ENCODE results near the gene GGCT.

Gene GGCT

DNA sequence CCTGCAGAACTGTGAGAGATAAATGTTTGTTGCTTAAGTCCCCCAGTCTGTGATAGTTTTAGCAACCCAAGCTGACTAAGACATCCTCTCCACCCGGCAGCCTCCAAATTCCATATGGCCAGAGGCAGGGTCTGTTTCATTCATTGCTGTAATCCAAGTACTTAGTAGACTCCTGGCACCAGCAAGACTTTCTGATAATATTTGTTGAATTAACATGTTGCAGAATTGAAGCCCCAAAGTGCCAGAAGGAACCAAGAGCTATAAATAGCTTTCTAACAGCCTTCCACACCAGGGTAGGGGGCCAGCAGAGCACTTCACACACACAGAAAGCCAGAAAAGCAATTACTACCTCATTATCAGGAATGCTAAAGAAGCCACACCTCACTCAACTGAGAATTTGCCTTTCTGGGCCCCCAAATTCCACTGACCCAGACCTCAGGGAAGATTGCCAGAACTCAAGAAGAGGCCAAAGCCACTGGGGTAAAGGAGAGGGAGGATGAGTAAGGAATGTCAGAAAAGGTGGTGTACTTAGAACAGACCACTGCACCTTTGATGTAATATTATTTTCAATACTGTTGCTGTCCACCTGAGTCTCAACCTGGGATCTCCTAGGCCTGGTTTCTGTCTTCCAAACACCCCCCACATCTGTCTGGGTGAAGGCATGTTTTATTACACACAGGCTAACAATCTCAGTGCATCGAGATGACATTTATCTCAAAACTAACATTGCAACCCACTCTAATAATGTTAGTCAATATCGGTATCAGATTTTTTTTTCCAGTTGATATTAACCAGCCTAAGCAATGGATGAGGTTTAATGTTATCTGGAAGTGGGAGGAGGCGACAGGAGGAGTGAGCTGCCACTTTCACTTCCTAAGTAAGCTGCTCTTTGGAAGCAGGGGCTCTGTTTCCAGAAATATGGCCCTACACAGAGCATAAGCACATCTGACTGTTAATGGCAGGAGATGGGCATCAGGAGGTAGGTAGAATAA is 31.5 kb downstream of the GGCT start:
- no peaks in the 10 kb centered on the region for H3K36me3 ChIP-seq (replicated peaks; ENCODE audit: insufficient read depth, low read length)
- no peaks in the 10 kb centered on the region for H3K4me1 ChIP-seq (ENCODE audit: low read length)
- H3F3A ChIP-seq (ENCODE audit: insufficient read depth, low read length) = no peaks in the 10 kb centered on the region
- H2AFZ ChIP-seq (ENCODE audit: low read length) = no peak overlapping the region
- DNase-seq = no peak
- no peaks in the 10 kb centered on the region for H4K20me1 ChIP-seq (ENCODE audit: insufficient read depth, low read length)
- no peak overlapping the region for H3K9ac ChIP-seq (ENCODE audit: low read length)
- no peaks in the 10 kb centered on the region for H3K9me2 ChIP-seq (replicated peaks; ENCODE audit: insufficient read depth, low read length)
- H3K9me3 ChIP-seq (replicated peaks; ENCODE audit: insufficient read depth, low read length) = no peaks in the 10 kb centered on the region
- H3K27me3 ChIP-seq (replicated peaks; ENCODE audit: insufficient read depth, low read length) = no peaks in the 10 kb centered on the region
- TF ChIP-seq EZH2 (optimal IDR thresholded peaks at IDR 0.05; ENCODE audit: low read depth, low read length) (no peak), CTCF (IDR thresholded peaks at IDR 0.05; ENCODE audit: low read length) (no peak), EZH2phosphoT487 (IDR thresholded peaks at IDR 0.05; ENCODE audit: low read length) (no peak)
- no peaks in the 10 kb centered on the region for H3K79me2 ChIP-seq (ENCODE audit: low read length)
- H3K27ac ChIP-seq (ENCODE audit: low read length) = no peak overlapping the region
- H3K4me3 ChIP-seq (ENCODE audit: low read length) = no peak overlapping the region
- no peak overlapping the region for H3K4me2 ChIP-seq (ENCODE audit: low read depth, low read length)

DNA sequence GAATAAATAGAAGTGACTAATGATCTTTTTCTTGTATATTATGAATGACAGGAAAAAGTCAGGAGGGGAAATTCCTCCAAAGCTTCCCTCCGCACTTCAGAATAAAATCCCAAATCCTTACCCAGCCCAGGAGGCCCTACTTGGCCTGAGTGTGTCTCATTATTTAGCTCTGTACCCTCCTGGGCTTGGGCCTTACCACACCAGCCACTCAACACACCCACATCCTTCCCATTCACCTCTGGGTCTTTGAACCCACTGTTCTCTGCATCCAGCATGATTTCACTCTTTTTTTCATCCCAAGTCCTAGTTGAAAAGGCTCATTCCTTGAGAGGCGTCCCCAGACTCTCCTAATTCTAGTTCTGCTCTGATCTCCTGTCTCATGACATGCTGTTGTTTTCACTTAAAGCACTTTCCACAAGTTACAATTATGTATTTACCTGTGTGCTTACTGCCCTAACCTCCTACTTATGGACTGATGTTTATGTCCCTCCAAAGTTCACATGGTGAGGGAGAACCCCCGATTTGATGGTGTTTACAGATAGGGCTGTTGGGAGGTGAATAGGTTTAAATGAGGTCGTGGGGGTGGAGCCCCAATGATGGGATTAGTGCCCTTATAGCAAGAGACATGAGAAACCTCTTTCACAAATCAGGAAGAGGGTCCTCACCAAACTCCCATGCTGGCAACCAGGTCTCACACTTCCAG is 32.4 kb downstream of the GGCT start:
- TF ChIP-seq EZH2 (optimal IDR thresholded peaks at IDR 0.05; ENCODE audit: low read depth, low read length) = no peak
- TF ChIP-seq EZH2phosphoT487 (IDR thresholded peaks at IDR 0.05; ENCODE audit: low read length) = no peak
- TF ChIP-seq CTCF (IDR thresholded peaks at IDR 0.05; ENCODE audit: low read length) = no peak
- Histone ChIP-seq H3K4me1 (ENCODE audit: low read length) (no peaks in the 10 kb centered on the region), H3F3A (ENCODE audit: insufficient read depth, low read length) (no peaks in the 10 kb centered on the region)

GRCh38 chr7:30471205-30471604 is 33.4 kb downstream of the GGCT start:
- Histone ChIP-seq H3K36me3 (replicated peaks; ENCODE audit: insufficient read depth, low read length) (no peaks in the 10 kb centered on the region), H3K4me2 (ENCODE audit: low read depth, low read length) (no peak overlapping the region), H4K20me1 (ENCODE audit: insufficient read depth, low read length) (no peaks in the 10 kb centered on the region), H3K27me3 (replicated peaks; ENCODE audit: insufficient read depth, low read length) (no peaks in the 10 kb centered on the region), H3K4me3 (ENCODE audit: low read length) (no peak overlapping the region), H3K4me1 (ENCODE audit: low read length) (no peaks in the 10 kb centered on the region), H3K9me2 (replicated peaks; ENCODE audit: insufficient read depth, low read length) (no peaks in the 10 kb centered on the region), H3K79me2 (ENCODE audit: low read length) (no peaks in the 10 kb centered on the region), H3K27ac (ENCODE audit: low read length) (no peak overlapping the region), H3K9me3 (replicated peaks; ENCODE audit: insufficient read depth, low read length) (no peaks in the 10 kb centered on the region), H3F3A (ENCODE audit: insufficient read depth, low read length) (no peaks in the 10 kb centered on the region), H3K9ac (ENCODE audit: low read length) (no peak overlapping the region), H2AFZ (ENCODE audit: low read length) (no peak overlapping the region)
- TF ChIP-seq EZH2phosphoT487 (IDR thresholded peaks at IDR 0.05; ENCODE audit: low read length) (no peak), CTCF (IDR thresholded peaks at IDR 0.05; ENCODE audit: low read length) (no peak), EZH2 (optimal IDR thresholded peaks at IDR 0.05; ENCODE audit: low read depth, low read length) (no peak)
- DNase-seq = no peak

More for the DNA sequence above, 32.4 kb downstream of the GGCT start:
- H3K36me3 ChIP-seq (replicated peaks; ENCODE audit: insufficient read depth, low read length) = no peaks in the 10 kb centered on the region
- H3K9ac ChIP-seq (ENCODE audit: low read length) = no peak overlapping the region
- H3K4me2 ChIP-seq (ENCODE audit: low read depth, low read length) = no peak overlapping the region
- no peak overlapping the region for H3K4me3 ChIP-seq (ENCODE audit: low read length)
- H3K27ac ChIP-seq (ENCODE audit: low read length) = no peak overlapping the region
- no peaks in the 10 kb centered on the region for H3K79me2 ChIP-seq (ENCODE audit: low read length)
- DNase-seq = no peak
- H3K27me3 ChIP-seq (replicated peaks; ENCODE audit: insufficient read depth, low read length) = no peaks in the 10 kb centered on the region
- no peaks in the 10 kb centered on the region for H4K20me1 ChIP-seq (ENCODE audit: insufficient read depth, low read length)
- H2AFZ ChIP-seq (ENCODE audit: low read length) = no peak overlapping the region
- no peaks in the 10 kb centered on the region for H3K9me3 ChIP-seq (replicated peaks; ENCODE audit: insufficient read depth, low read length)
- H3K9me2 ChIP-seq (replicated peaks; ENCODE audit: insufficient read depth, low read length) = no peaks in the 10 kb centered on the region

Data from MM.1S (cell line).